Astrocyte of the cerebellum (primary cell): ENCODE measurements around the gene ACER3.

Source experiments
- DNase-seq: peaks from one replicate; pipeline ENCODE4 v3.0.0-alpha.2; 2011; ENCODE audit warnings: low read depth
- H3K4me3 ChIP-seq: 2 replicates; pipeline ENCODE4 v1.5.1; 2011; ENCODE audit warnings: mild to moderate bottlenecking, low read depth, low read length, moderate library complexity
- CTCF ChIP-seq: IDR thresholded peaks from 2 replicates; pipeline ENCODE4 v1.5.1; 2012; ENCODE audit warnings: low read length, low read depth, moderate library complexity, mild to moderate bottlenecking; ENCODE audit errors: missing control alignments
- in situ Hi-C: cut with HindIII; loops from 2 replicates; pipeline ENCODE4 v1.10.0; 2017; ENCODE audit warnings: low sequenced_read_pairs

Gene ACER3

GRCh38 chr11:77031599-77031998 lies 170.9 kb downstream of the ACER3 start:
- no peak for TF ChIP-seq CTCF
- H3K4me3 ChIP-seq: no peak overlapping the region
- no peak for DNase-seq
- in situ Hi-C loops: no loop called here

GRCh38 chr11:77035039-77035438 lies 174.3 kb downstream of the ACER3 start:
- no peak for TF ChIP-seq CTCF
- no peak overlapping the region for H3K4me3 ChIP-seq
- no peak for DNase-seq
- in situ Hi-C loops: no loop called here

GRCh38 chr11:77035580-77035979 lies 174.9 kb downstream of the ACER3 start:
- in situ Hi-C loops: no loop called here
- DNase-seq: no peak
- no peak for TF ChIP-seq CTCF
- no peak overlapping the region for H3K4me3 ChIP-seq

- DNase-seq: no peak
- in situ Hi-C loops: no loop called here
- no peak overlapping the region for H3K4me3 ChIP-seq
- TF ChIP-seq CTCF: no peak
Observed at GRCh38 chr11:77036398-77036797, 175.7 kb downstream of the ACER3 start.

- no peak for DNase-seq
- no peak overlapping the region for H3K4me3 ChIP-seq
- no peak for TF ChIP-seq CTCF
- in situ Hi-C loops: no loop called here
Observed at GRCh38 chr11:77037057-77037456, 176.3 kb downstream of the ACER3 start.

GRCh38 chr11:77038029-77038824 lies 177.5 kb downstream of the ACER3 start:
- in situ Hi-C loops: no loop called here
- no peak for TF ChIP-seq CTCF
- DNase-seq: no peak
- no peak overlapping the region for H3K4me3 ChIP-seq
